Endodermal cell (in vitro differentiated cells): ENCODE data around the gene MYH13. TPM values are rescaled to one million over a fixed set of nuclear protein-coding genes. Genes with fewer than 3 reads are reported as not detected.

Source experiments
- DNase-seq: peaks from one replicate; pipeline ENCODE4 v3.0.0-alpha.2; 2017
- H3K27ac ChIP-seq: 2 replicates; pipeline ENCODE4 v1.5.1; 2013; ENCODE audit warnings: mild to moderate bottlenecking, low read depth, low read length, moderate library complexity
- H3K27me3 ChIP-seq: 2 replicates; pipeline ENCODE4 v1.6.1; 2013; ENCODE audit warnings: mild to moderate bottlenecking, low read length, moderate library complexity; ENCODE audit not compliant: insufficient read depth, control insufficient read depth, poor library complexity, severe bottlenecking
- H3K36me3 ChIP-seq: 2 replicates; pipeline ENCODE4 v1.7.0; 2013; ENCODE audit warnings: mild to moderate bottlenecking, low read length, moderate library complexity; ENCODE audit not compliant: control insufficient read depth, insufficient read depth
- H3K4me1 ChIP-seq: one replicate; pipeline ENCODE4 v1.7.0; 2013; ENCODE audit warnings: low read length; ENCODE audit not compliant: control insufficient read depth, insufficient read depth
- H3K4me3 ChIP-seq: 2 replicates; pipeline ENCODE4 v1.5.1; 2013; ENCODE audit warnings: mild to moderate bottlenecking, low read length, moderate library complexity
- H3K9ac ChIP-seq: 2 replicates; pipeline ENCODE4 v1.6.1; 2013; ENCODE audit warnings: mild to moderate bottlenecking, low read length, moderate library complexity; ENCODE audit not compliant: poor library complexity, severe bottlenecking; ENCODE audit errors: extremely low read depth
- H3K9me3 ChIP-seq: 2 replicates; pipeline ENCODE4 v1.6.1; 2013; ENCODE audit warnings: mild to moderate bottlenecking, low read length, moderate library complexity; ENCODE audit not compliant: control insufficient read depth
- H3K27ac Mint-ChIP-seq: 2 replicates; pipeline ENCODE4 v1.8.0; 2020; ENCODE audit warnings: mixed read lengths
- H3K27me3 Mint-ChIP-seq: 2 replicates; pipeline ENCODE4 v1.8.0; 2021; ENCODE audit warnings: mild to moderate bottlenecking, mixed read lengths; ENCODE audit not compliant: insufficient read depth
- H3K36me3 Mint-ChIP-seq: 2 replicates; pipeline ENCODE4 v1.8.0; 2020; ENCODE audit warnings: low read depth, mixed read lengths
- H3K4me1 Mint-ChIP-seq: 2 replicates; pipeline ENCODE4 v1.8.0; 2020; ENCODE audit warnings: mixed read lengths
- H3K4me3 Mint-ChIP-seq: 2 replicates; pipeline ENCODE4 v1.8.0; 2020; ENCODE audit warnings: mild to moderate bottlenecking, moderate library complexity, mixed read lengths
- H3K9me3 Mint-ChIP-seq: 2 replicates; pipeline ENCODE4 v1.8.0; 2020; ENCODE audit warnings: mild to moderate bottlenecking, mixed read lengths
- CTCF ChIP-seq: fragments of 200-600 bp; sonication (generic); conservative IDR thresholded peaks from 2 replicates; pipeline ENCODE4 v1.5.0; 2021; ENCODE audit warnings: antibody characterized with exemption, mild to moderate bottlenecking
- WGBS, 2 experiments: methylation state at CpG; one replicate each; pipeline versions ENCODE4 v1.1.5 to v1.1.7; 2013; ENCODE audit warnings: missing lambda C conversion rate in 2 of 2, mixed read lengths in 1 of 2; ENCODE audit not compliant: insufficient coverage in 1 of 2, insufficient read length in 1 of 2; 5-methylcytosine and 5-hydroxymethylcytosine counted together
- total RNA-seq, 2 donors: library from RNA; stranded (reverse); fragmentation: NEBNext Ultra II Directional in 1 of 2; extraction: Animal tissue kit (Norgen Biotek cat#: 25700) in 1 of 2; gene quantifications; 2 replicates in 1 of 2; 3 replicates in 1 of 2; pipeline ENCODE4 v1.2.1, GENCODE V29; 2021

Gene MYH13
- total RNA-seq, 2 donors from 2014 or later: not detected

GRCh38 chr17:10268005-10268404, 104.8 kb downstream of the MYH13 start:
- Histone ChIP-seq H3K27me3 (no peaks in the 10 kb centered on the region), H3K9ac (no peak overlapping the region), H3K27ac (no peak overlapping the region), H3K36me3 (no peaks in the 10 kb centered on the region), H3K4me3 (no peak overlapping the region), H3K9me3 (no peaks in the 10 kb centered on the region), H3K4me1 (no peaks in the 10 kb centered on the region)
- WGBS, 2 experiments: 93 to 94% methylated on average over 3 to 4 of the region's 4 CpGs
- Mint-ChIP-seq H3K4me3 (no peak overlapping the region), H3K27me3 (peaks cover 2% of the 10 kb centered on the region), H3K9me3 (peaks cover 9% of the 10 kb centered on the region), H3K4me1 (no peaks in the 10 kb centered on the region), H3K27ac (no peak overlapping the region), H3K36me3 (no peaks in the 10 kb centered on the region)
- DNase-seq: no peak
- TF ChIP-seq CTCF: no peak

GRCh38 chr17:10266296-10266876, 106.4 kb downstream of the MYH13 start:
- Mint-ChIP-seq H3K27ac (no peak overlapping the region), H3K9me3 (peaks cover 9% of the 10 kb centered on the region), H3K4me1 (no peaks in the 10 kb centered on the region), H3K36me3 (no peaks in the 10 kb centered on the region), H3K4me3 (no peak overlapping the region), H3K27me3 (peaks cover 2% of the 10 kb centered on the region)
- no peaks in the 10 kb centered on the region for H3K9me3 ChIP-seq
- no peak overlapping the region for H3K9ac ChIP-seq
- no peak for DNase-seq
- no peaks in the 10 kb centered on the region for H3K4me1 ChIP-seq
- 85 to 100% methylated on average over 1 to 3 of the region's 3 CpGs for WGBS, 2 experiments
- no peak overlapping the region for H3K27ac ChIP-seq
- H3K36me3 ChIP-seq: no peaks in the 10 kb centered on the region
- no peaks in the 10 kb centered on the region for H3K27me3 ChIP-seq
- no peak for TF ChIP-seq CTCF
- no peak overlapping the region for H3K4me3 ChIP-seq

GRCh38 chr17:10265100-10265810, 107.6 kb downstream of the MYH13 start:
- Mint-ChIP-seq H3K4me3 (no peak overlapping the region), H3K36me3 (no peaks in the 10 kb centered on the region), H3K27ac (no peak overlapping the region), H3K9me3 (peaks cover 9% of the 10 kb centered on the region), H3K27me3 (peaks cover 2% of the 10 kb centered on the region), H3K4me1 (no peaks in the 10 kb centered on the region)
- DNase-seq: no peak
- no peaks in the 10 kb centered on the region for H3K4me1 ChIP-seq
- no peaks in the 10 kb centered on the region for H3K9me3 ChIP-seq
- no peak overlapping the region for H3K4me3 ChIP-seq
- no peaks in the 10 kb centered on the region for H3K27me3 ChIP-seq
- TF ChIP-seq CTCF: no peak
- WGBS, 2 experiments: 98% methylated on average over 3 of the region's 3 CpGs; no CpG with 5 or more reads in 1 of the 2 experiments
- no peak overlapping the region for H3K27ac ChIP-seq
- no peaks in the 10 kb centered on the region for H3K36me3 ChIP-seq
- H3K9ac ChIP-seq: no peak overlapping the region
